K562 (cell line): ENCODE data around the gene CPA2.
"Not testable (repeated sequence)": the region's sequence is repeated elsewhere in the genome, so short reads cannot be mapped to it uniquely, and the experiment has no call there.

Experiments
- YBX1 ChIP-seq: fragments of 450-650 bp; IDR thresholded peaks from 2 replicates; pipeline ENCODE4 v1.7.1; 2016; ENCODE audit warnings: mild to moderate bottlenecking
- ZHX1 ChIP-seq: fragments of 150-350 bp; conservative IDR thresholded peaks from 2 replicates; pipeline ENCODE4 v1.6.1; 2014; ENCODE audit warnings: low read length

GRCh38 chr7:130243486-130243885, 23.2 kb upstream of the CPA2 start:
- not testable (repeated sequence) for TF ChIP-seq YBX1, ZHX1
